GM12874 (cell line): ENCODE results near the gene SUMO2.

ENCODE experiments used
- TF ChIP-seq, protein P1 (sequence below): IDR thresholded peaks from 2 replicates; pipeline ENCODE4 v1.5.1; 2011; ENCODE audit warnings: low read depth, mild to moderate bottlenecking, control low read depth, low read length, moderate library complexity; ENCODE audit not compliant: insufficient read depth

SUMO2 gene

DNA sequence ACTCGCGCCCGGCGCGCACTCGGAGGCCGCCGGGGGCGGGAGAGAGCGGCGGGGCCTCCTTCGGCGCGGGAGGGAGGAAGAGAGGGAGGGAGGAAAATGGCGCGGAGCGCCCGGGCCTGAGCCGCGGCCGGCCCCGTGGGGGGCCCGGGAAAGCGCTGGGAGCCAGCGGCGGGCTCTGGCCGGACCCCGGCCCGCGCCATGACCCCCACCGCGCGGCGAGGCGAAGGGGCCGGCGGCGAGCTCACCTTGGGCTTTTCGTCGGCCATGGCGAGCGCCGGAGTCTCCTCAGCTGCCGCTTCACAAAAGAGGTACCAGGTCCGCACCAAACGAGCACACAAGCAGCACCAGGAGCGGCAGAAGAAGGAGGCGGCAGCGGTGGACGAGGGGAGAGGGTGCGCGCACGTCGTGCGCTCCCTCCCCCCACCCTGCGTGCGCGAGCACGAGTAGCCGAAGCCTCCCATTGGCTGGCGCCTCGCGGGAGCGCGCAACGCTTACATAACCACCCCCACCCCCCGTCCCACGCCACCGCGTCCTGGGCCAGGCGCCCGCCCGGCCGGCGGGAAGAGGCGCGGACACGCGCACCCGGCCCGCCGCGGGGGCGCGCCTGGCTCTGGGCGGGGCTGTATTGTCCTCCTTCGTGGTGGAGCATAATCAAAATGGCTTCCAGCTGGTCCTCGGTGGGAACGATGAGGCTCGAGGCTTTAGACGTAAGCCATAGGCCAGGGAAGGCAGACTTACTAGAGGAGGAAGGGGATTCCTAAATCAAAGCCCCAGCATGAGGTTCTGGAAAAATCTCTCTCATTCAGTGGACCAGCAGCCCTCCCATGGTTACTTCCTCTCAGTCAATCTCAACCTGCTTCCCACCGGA lies at the start of gene SUMO2:
Gene SUMO2, minus strand, starts transcription at position 391 of the 868 bp plus-strand sequence. Its CDS starts 125 bp downstream, at position 266.
- TF ChIP-seq, protein P1, sequence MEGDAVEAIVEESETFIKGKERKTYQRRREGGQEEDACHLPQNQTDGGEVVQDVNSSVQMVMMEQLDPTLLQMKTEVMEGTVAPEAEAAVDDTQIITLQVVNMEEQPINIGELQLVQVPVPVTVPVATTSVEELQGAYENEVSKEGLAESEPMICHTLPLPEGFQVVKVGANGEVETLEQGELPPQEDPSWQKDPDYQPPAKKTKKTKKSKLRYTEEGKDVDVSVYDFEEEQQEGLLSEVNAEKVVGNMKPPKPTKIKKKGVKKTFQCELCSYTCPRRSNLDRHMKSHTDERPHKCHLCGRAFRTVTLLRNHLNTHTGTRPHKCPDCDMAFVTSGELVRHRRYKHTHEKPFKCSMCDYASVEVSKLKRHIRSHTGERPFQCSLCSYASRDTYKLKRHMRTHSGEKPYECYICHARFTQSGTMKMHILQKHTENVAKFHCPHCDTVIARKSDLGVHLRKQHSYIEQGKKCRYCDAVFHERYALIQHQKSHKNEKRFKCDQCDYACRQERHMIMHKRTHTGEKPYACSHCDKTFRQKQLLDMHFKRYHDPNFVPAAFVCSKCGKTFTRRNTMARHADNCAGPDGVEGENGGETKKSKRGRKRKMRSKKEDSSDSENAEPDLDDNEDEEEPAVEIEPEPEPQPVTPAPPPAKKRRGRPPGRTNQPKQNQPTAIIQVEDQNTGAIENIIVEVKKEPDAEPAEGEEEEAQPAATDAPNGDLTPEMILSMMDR = peak; percentile 35; the same call in 1 of the 2 replicates

DNA sequence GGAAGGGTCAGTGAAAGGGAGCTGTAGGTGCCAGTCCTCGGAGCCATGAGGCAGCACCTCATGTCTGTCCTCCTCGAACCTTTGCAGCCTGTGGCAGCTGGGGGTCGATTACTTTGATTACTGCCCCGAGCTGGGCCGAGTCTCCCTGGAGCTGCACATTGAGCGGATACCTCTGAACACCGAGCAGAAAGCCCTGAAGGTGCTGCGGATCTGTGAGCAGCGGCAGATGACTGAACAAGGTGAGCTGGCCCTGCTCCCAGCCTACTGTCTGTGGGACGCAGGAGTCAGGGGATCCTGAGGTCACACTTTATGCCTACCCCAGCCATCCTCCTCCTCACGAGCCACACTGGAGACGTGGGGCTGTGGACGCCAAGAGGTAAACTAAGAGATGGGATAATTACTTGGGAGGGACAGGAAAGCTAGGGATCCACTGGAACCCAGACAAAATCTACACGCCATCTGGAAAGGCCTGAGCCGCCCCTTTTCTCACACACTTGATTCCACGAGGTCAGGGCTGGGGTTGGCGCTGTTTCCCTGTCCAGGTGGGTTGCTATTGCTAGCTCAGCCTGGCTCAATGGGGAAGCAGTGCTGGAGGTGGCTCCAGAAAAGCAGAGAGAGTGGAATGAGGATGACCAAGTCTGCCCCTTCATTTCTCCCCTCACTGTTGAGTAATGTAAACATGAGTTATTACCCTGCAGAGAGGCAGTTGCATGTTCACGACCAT lies 49.1 kb upstream of the SUMO2 start:
- TF ChIP-seq, protein P1 = no peak

DNA sequence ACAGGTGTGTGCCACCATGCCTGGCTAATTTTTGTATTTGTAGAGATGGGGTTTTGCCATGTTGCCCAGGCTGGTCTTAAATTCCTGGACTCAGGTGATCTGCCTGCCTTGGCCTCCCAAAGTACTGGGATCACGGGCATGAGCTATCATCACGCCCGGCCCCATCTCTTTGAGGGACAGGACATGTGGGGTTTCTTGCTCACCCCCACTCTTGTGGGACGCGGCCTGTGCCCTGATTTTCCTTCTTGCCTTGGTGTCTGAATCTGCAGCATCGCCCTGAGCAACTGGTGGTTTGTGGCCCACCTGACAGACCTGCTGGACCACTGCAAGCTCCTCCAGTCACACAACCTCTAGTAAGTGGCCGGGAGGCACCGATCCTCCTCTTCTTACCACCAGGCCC lies 48.3 kb upstream of the SUMO2 start:
- TF ChIP-seq, protein P1 = no peak

DNA sequence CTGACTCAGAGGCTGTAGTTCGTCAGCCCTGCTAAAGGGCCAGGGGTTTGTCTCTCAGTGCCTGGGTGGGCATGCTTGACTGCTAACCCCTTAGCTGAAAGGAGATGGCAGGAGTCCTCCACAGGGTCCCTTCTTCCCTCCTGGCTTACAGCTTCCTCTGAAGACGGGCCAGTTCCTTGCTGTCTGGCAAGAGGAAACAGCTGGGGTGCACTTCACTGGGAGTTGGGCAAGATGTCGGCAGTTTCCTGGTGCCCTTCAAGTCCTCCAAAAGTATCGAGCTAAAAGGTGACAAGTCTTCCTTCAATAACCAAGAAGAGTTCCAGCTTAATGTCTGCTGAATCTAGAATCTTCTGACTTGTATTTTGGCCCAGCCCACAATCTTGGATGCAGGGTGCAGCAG lies 46.1 kb upstream of the SUMO2 start:
- TF ChIP-seq, protein P1 = no peak

DNA sequence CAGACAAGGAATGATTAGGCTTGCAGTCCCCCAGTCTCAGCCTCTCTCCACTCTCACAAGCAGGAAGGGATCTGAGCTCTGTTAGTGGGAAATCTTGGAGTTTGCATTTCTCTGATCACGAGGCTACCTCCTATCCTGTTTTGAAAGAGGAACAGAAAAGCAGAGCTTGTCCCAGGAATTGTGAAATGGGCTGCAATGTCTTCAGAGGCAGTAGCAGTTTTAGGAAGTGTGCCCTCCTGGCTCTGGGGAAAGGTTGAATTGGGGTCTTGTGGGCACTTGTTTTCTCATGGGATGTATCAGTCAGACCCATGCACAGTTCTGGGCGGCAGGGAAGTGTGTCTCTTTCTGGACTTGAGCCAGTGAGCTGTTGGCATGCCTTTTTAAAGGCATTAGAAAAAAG lies 45.5 kb upstream of the SUMO2 start:
- TF ChIP-seq, protein P1 = no peak

DNA sequence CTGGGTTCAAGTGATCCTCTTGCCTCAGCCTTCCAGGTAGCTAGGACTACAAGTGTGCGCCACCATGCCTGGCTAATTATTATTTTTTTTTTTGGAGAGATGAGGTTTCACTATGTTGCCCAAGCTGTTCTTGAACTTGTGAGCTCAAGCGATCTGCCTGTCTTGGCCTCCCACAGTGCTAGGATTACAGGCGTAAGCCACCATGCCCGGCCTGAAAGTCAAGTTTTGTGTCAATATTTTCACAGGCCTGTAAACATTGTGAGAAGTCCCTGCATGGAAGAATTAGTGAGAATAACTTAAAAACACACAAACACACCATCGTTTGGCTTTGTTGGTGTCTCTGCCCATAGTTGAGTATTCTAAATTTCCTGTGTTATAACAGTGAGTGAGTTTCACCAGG lies 45.0 kb upstream of the SUMO2 start:
- TF ChIP-seq, protein P1 = no peak

DNA sequence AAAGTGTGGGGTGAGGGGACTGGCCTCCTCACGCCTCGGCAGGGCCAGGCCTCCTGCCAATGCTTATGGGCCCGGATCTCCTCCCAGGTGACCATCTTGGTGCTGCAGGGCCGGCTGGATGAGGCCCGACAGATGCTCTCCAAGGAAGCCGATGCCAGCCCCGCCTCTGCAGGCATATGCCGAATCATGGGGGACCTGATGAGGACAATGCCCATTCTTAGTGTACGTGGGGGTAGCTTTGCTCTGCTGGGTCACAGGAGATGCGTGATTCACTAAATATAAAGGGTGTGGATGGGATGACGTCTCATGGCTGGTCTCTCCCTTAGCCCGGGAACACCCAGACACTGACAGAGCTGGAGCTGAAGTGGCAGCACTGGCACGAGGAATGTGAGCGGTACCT lies 42.3 kb upstream of the SUMO2 start:
- TF ChIP-seq, protein P1 = no peak
